Measurements from ENCODE around the gene DIDO1. TPM values are rescaled to one million over a fixed set of nuclear protein-coding genes. Genes with fewer than 3 reads are reported as not detected.

The DIDO1 gene
- polyA plus RNA-seq, 2 of the 4 experiments (the other 2 are of a cell fraction): 12.6 to 14.8 TPM

GRCh38 chr20:62845416-62846160 is 80.7 kb downstream of the DIDO1 start:
- POLR2A ChIA-PET: no interaction called here
- H3K9me3 ChIP-seq: no peaks in the 10 kb centered on the region
- TF ChIP-seq NFE2L2 (conservative IDR thresholded peaks at IDR 0.05; ENCODE audit: low read length) (no peak), EHMT2 (IDR thresholded peaks at IDR 0.05; ENCODE audit: low read depth) (no peak), CEBPB (IDR thresholded peaks at IDR 0.05) (no peak), PHF8 (IDR thresholded peaks at IDR 0.05; ENCODE audit: borderline replicate concordance, low read depth) (no peak), JUNB (IDR thresholded peaks at IDR 0.05) (no peak)
- H3K4me3 ChIP-seq: no peak overlapping the region
- ATAC-seq (no peak), FAIRE-seq (no peak), DNase-seq (ENCODE audit: low read depth in 1 of 2, low spot score in 1 of 2) (no peak)
- WGBS (ENCODE audit: missing lambda C conversion rate): 87% methylated on average over 16 of the region's 16 CpGs
- H3K4me2 ChIP-seq: no peak overlapping the region
- peaks cover 6% of the 10 kb centered on the region; the same call in 2 of the 3 replicates for H3K4me1 ChIP-seq
- no peak overlapping the region for H3K27ac ChIP-seq
- CTCF ChIA-PET: interaction anchor here (0.6 to 2.9 kb wide), 7 partner anchors 9 to 163 kb away, joined by 3 to 17 read pairs (median 3); no protein-coding TSS in a partner anchor

GRCh38 chr20:62844182-62844581 is 82.1 kb downstream of the DIDO1 start:
- no peak for DNase-seq (ENCODE audit: low read depth in 1 of 2, low spot score in 1 of 2)
- peaks cover 7% of the 10 kb centered on the region; the same call in 2 of the 3 replicates for H3K4me1 ChIP-seq

GRCh38 chr20:62843656-62844055 is 82.6 kb downstream of the DIDO1 start:
- no peak for FAIRE-seq
- H3K9me3 ChIP-seq: no peaks in the 10 kb centered on the region
- WGBS (ENCODE audit: missing lambda C conversion rate): 83% methylated on average over 10 of the region's 10 CpGs
- ATAC-seq: no peak
- ChIA-PET POLR2A (no interaction called here), CTCF (interaction anchor here (3.4 kb wide), 1 partner anchor 21 kb away, joined by 11 read pairs; no protein-coding TSS in a partner anchor)
- no peak overlapping the region for H3K27ac ChIP-seq
- no peak for DNase-seq (ENCODE audit: low read depth in 1 of 2, low spot score in 1 of 2)
- no peak overlapping the region for H3K4me3 ChIP-seq
- peaks cover 7% of the 10 kb centered on the region; the same call in 2 of the 3 replicates for H3K4me1 ChIP-seq
- no peak for TF ChIP-seq ESRRA (IDR thresholded peaks at IDR 0.05; ENCODE audit: borderline replicate concordance, low read length)
- no peak for TF ChIP-seq CHD2 (IDR thresholded peaks at IDR 0.05; ENCODE audit: low read length, partially characterized antibody)
- TF ChIP-seq PHF8 (IDR thresholded peaks at IDR 0.05; ENCODE audit: borderline replicate concordance, low read depth): no peak
- TF ChIP-seq KDM1A (IDR thresholded peaks at IDR 0.05; ENCODE audit: low read depth): no peak
- no peak for TF ChIP-seq SMC3 (IDR thresholded peaks at IDR 0.05)
- no peak for TF ChIP-seq TFCP2L1 (CRISPR knock-in tag; IDR thresholded peaks at IDR 0.05)
- TF ChIP-seq FOSB (CRISPR knock-in tag; IDR thresholded peaks at IDR 0.05): no peak
- H3K4me2 ChIP-seq: no peak overlapping the region

More at GRCh38 chr20:62844182-62844581, 82.1 kb downstream of the DIDO1 start:
- Histone ChIP-seq H3K4me2 (no peak overlapping the region), H3K9me3 (no peaks in the 10 kb centered on the region), H3K4me3 (no peak overlapping the region), H3K27ac (no peak overlapping the region)
- POLR2A ChIA-PET: no interaction called here
- ATAC-seq: no peak
- TF ChIP-seq MAX (IDR thresholded peaks at IDR 0.05) (no peak), E2F6 (IDR thresholded peaks at IDR 0.05; ENCODE audit: borderline replicate concordance, low read depth) (no peak), RNF2 (IDR thresholded peaks at IDR 0.05; ENCODE audit: borderline replicate concordance, low read depth) (no peak), RFX5 (IDR thresholded peaks at IDR 0.05) (no peak), MYC (IDR thresholded peaks at IDR 0.05; ENCODE audit: borderline replicate concordance, low read length) (no peak), TFCP2L1 (CRISPR knock-in tag; IDR thresholded peaks at IDR 0.05) (no peak), ZSCAN20 (CRISPR knock-in tag; IDR thresholded peaks at IDR 0.05) (no peak), HOXA7 (CRISPR knock-in tag; IDR thresholded peaks at IDR 0.05) (no peak), FOSB (CRISPR knock-in tag; IDR thresholded peaks at IDR 0.05) (no peak), HES2 (IDR thresholded peaks at IDR 0.05) (no peak), RCOR1 (IDR thresholded peaks at IDR 0.05; ENCODE audit: low read depth, low read length) (no peak), HDAC2 (IDR thresholded peaks at IDR 0.05) (no peak), NFE2L2 (conservative IDR thresholded peaks at IDR 0.05; ENCODE audit: low read length) (no peak)
- no peak for FAIRE-seq
- 92% methylated on average over 7 of the region's 7 CpGs for WGBS (ENCODE audit: missing lambda C conversion rate)
- CTCF ChIA-PET: interaction anchor here (1.1 kb wide), 1 partner anchor 9 kb away, joined by 5 read pairs; no protein-coding TSS in a partner anchor

Measured in A549 (cell line).